ENCODE results near the gene IL17RC. TPM values are rescaled to one million over a fixed set of nuclear protein-coding genes. Genes with fewer than 3 reads are reported as not detected.

The IL17RC gene
- polyA plus RNA-seq, 3 donors, result 8.3 to 17.9 (median 9.3) TPM

DNA sequence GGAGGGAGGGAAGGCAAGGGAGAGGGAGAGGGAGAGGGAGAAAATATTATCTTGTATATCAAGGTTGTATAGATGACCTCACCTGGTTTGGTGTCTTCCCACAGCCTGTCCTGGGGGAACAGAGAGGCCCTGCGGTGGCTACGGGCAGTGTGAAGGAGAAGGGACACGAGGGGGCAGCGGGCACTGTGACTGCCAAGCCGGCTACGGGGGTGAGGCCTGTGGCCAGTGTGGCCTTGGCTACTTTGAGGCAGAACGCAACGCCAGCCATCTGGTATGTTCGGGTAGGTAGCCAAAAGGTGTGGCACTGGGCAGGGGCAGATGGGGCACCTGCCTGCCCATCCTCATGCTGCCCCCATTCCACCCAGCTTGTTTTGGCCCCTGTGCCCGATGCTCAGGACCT, 23.8 kb downstream of the IL17RC start:
- peaks cover 33 to 46% of the 10 kb centered on the region in 2 donors for H3K36me3 Mint-ChIP-seq
- peaks cover 0 to under 1% (median 0%) of the 10 kb centered on the region in 7 donors for H3K9me3 Mint-ChIP-seq
- peaks cover 5 to 6% of the 10 kb centered on the region in 2 donors for H3K4me1 ChIP-seq (ENCODE audit: control insufficient read depth in 1 of 2, insufficient read depth in 2 of 2, low read length in 2 of 2)
- no peak overlapping the region for H3K4me2 ChIP-seq (replicated peaks; ENCODE audit: extremely low read depth, low read length, poor library complexity, severe bottlenecking)
- no peaks in the 10 kb centered on the region for H3K9me3 ChIP-seq (replicated peaks in 1 of 2; ENCODE audit: control insufficient read depth in 1 of 2, insufficient read depth in 1 of 2, low read length in 2 of 2)
- no peak overlapping the region for H3K9ac ChIP-seq (ENCODE audit: insufficient read depth, low read length, poor library complexity, severe bottlenecking)
- no peaks in the 10 kb centered on the region for H3K27me3 ChIP-seq (ENCODE audit: control insufficient read depth in 2 of 2, insufficient read depth in 2 of 2, low read length in 2 of 2)
- intact Hi-C loops (cut with micrococcal nuclease), result no loop called here
- WGBS (ENCODE audit: insufficient coverage), result 98% methylated on average over 9 of the region's 10 CpGs
- H3K4me1 Mint-ChIP-seq, result peaks cover 4% of the 10 kb centered on the region
- H3K36me3 ChIP-seq (replicated peaks in 1 of 2; ENCODE audit: control insufficient read depth in 1 of 2, insufficient read depth in 2 of 2, low read length in 2 of 2), result peaks cover 13 to 40% of the 10 kb centered on the region in 2 donors
- no peak overlapping the region for H3K27ac ChIP-seq (ENCODE audit: low read depth in 1 of 2, low read length in 2 of 2)
- peaks cover 0 to 2% (median 0%) of the 10 kb centered on the region in 3 donors for H3K27me3 Mint-ChIP-seq (ENCODE audit: low read depth in 3 of 3)
- no peak overlapping the region for H3K27ac Mint-ChIP-seq
- TF ChIP-seq, protein P1, sequence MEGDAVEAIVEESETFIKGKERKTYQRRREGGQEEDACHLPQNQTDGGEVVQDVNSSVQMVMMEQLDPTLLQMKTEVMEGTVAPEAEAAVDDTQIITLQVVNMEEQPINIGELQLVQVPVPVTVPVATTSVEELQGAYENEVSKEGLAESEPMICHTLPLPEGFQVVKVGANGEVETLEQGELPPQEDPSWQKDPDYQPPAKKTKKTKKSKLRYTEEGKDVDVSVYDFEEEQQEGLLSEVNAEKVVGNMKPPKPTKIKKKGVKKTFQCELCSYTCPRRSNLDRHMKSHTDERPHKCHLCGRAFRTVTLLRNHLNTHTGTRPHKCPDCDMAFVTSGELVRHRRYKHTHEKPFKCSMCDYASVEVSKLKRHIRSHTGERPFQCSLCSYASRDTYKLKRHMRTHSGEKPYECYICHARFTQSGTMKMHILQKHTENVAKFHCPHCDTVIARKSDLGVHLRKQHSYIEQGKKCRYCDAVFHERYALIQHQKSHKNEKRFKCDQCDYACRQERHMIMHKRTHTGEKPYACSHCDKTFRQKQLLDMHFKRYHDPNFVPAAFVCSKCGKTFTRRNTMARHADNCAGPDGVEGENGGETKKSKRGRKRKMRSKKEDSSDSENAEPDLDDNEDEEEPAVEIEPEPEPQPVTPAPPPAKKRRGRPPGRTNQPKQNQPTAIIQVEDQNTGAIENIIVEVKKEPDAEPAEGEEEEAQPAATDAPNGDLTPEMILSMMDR (IDR thresholded peaks at IDR 0.05), result no peak
- no peak for DNase-seq
- H2AFZ ChIP-seq (ENCODE audit: insufficient read depth, low read depth, low read length, poor library complexity, severe bottlenecking), result no peak overlapping the region
- H3K4me3 ChIP-seq (replicated peaks in 1 of 3; ENCODE audit: low read depth in 2 of 3, low read length in 3 of 3), result no peak overlapping the region
- H3K79me2 ChIP-seq (ENCODE audit: insufficient read depth, low read length), result no peaks in the 10 kb centered on the region
- H3K4me3 Mint-ChIP-seq, result no peak overlapping the region
- no peaks in the 10 kb centered on the region for H4K20me1 ChIP-seq (ENCODE audit: insufficient read depth, low read length)

GRCh38 chr3:9942164-9942563, 25.3 kb downstream of the IL17RC start:
- Mint-ChIP-seq H3K27me3 (ENCODE audit: low read depth in 3 of 3) (peaks cover 2 to 6% (median 4%) of the 10 kb centered on the region in 3 donors), H3K4me3 (no peak overlapping the region), H3K36me3 (peaks cover 25 to 40% of the 10 kb centered on the region in 2 donors), H3K27ac (peak overlapping the region in 4 of 7 donors; percentile 18 to 69 (median 32)), H3K4me1 (peaks cover 6% of the 10 kb centered on the region), H3K9me3 (peaks cover 0 to 3% (median 0%) of the 10 kb centered on the region in 7 donors)
- Histone ChIP-seq H3K79me2 (ENCODE audit: insufficient read depth, low read length) (no peaks in the 10 kb centered on the region), H4K20me1 (ENCODE audit: insufficient read depth, low read length) (no peaks in the 10 kb centered on the region), H3K27me3 (ENCODE audit: control insufficient read depth in 2 of 2, insufficient read depth in 2 of 2, low read length in 2 of 2) (no peaks in the 10 kb centered on the region), H3K4me3 (replicated peaks in 1 of 3; ENCODE audit: low read depth in 2 of 3, low read length in 3 of 3) (no peak overlapping the region), H3K9ac (ENCODE audit: insufficient read depth, low read length, poor library complexity, severe bottlenecking) (no peak overlapping the region), H3K36me3 (replicated peaks in 1 of 2; ENCODE audit: control insufficient read depth in 1 of 2, insufficient read depth in 2 of 2, low read length in 2 of 2) (peaks cover 13 to 34% of the 10 kb centered on the region in 2 donors), H3K9me3 (replicated peaks in 1 of 2; ENCODE audit: control insufficient read depth in 1 of 2, insufficient read depth in 1 of 2, low read length in 2 of 2) (no peaks in the 10 kb centered on the region), H2AFZ (ENCODE audit: insufficient read depth, low read depth, low read length, poor library complexity, severe bottlenecking) (no peak overlapping the region), H3K27ac (ENCODE audit: low read depth in 1 of 2, low read length in 2 of 2) (no peak overlapping the region), H3K4me1 (ENCODE audit: control insufficient read depth in 1 of 2, insufficient read depth in 2 of 2, low read length in 2 of 2) (peaks cover 4 to 8% of the 10 kb centered on the region in 2 donors), H3K4me2 (replicated peaks; ENCODE audit: extremely low read depth, low read length, poor library complexity, severe bottlenecking) (no peak overlapping the region)
- intact Hi-C loops (cut with micrococcal nuclease), result no loop called here
- WGBS (ENCODE audit: insufficient coverage), result 100% methylated on average over 1 of the region's 4 CpGs
- no peak for DNase-seq
- TF ChIP-seq, protein P1 (IDR thresholded peaks at IDR 0.05), result no peak
